IMR-90 (cell line): Measurements from ENCODE around the gene PCIF1. TPM values are rescaled to one million over a fixed set of nuclear protein-coding genes. Genes with fewer than 3 reads are reported as not detected.
A peak's percentile ranks its signal among the peaks of the same experiment; 100 is the strongest.

Source experiments
- ATAC-seq: fragments of 200-7000 bp; cut with Tn5 transposase; 2 replicates; pipeline ENCODE4 v1.9.1; 2020; ENCODE audit warnings: low read depth, mild to moderate bottlenecking, moderate library complexity
- BruUV-seq: library from RNA; stranded (reverse); fragments of 400-500 nt; replicated peaks from 2 replicates; lab custom pipeline; 2021; lab: Mats Ljungman, UMichigan
- CTCF ChIA-PET: fragments of 300-600 bp; formaldehyde crosslinking; extraction: SDS; loops from one replicate; lab custom pipeline; 2021; ENCODE audit warnings: antibody characterized with exemption; lab: Yijun Ruan, JAX
- POLR2A ChIA-PET: fragments of 300-600 bp; sonication (Branson Sonifier 250); formaldehyde crosslinking; loops from one replicate; lab custom pipeline; 2022; ENCODE audit warnings: antibody characterized with exemption; ENCODE audit not compliant: unreplicated experiment; lab: Charles Lee
- DNase-seq: peaks from one replicate; pipeline ENCODE4 v3.0.0; 2013
- H2AFZ ChIP-seq: replicated peaks from 2 replicates; pipeline ENCODE3; 2013; ENCODE audit warnings: low read length, mild to moderate bottlenecking; ENCODE audit not compliant: poor library complexity
- H2AK5ac ChIP-seq: 2 replicates; pipeline ENCODE4 v1.6.1; 2013; ENCODE audit warnings: low read depth, low read length, inconsistent platforms
- H2AK9ac ChIP-seq: replicated peaks from 2 replicates; pipeline ENCODE3; 2013; ENCODE audit warnings: mild to moderate bottlenecking, low read depth, low read length, moderate library complexity; ENCODE audit not compliant: poor library complexity
- H2BK120ac ChIP-seq: 2 replicates; pipeline ENCODE4 v1.6.1; 2013; ENCODE audit warnings: low read depth, low read length, inconsistent platforms
- H2BK15ac ChIP-seq: 3 replicates; pipeline ENCODE4 v1.6.1; 2013; ENCODE audit warnings: low read depth, low read length, inconsistent platforms
- H2BK20ac ChIP-seq: 2 replicates; pipeline ENCODE4 v1.6.1; 2013; ENCODE audit warnings: low read depth, mild to moderate bottlenecking, inconsistent platforms, low read length, moderate library complexity
- H2BK5ac ChIP-seq: 2 replicates; pipeline ENCODE4 v1.6.1; 2013; ENCODE audit warnings: mild to moderate bottlenecking, low read depth, low read length, inconsistent platforms; ENCODE audit not compliant: poor library complexity, severe bottlenecking
- H3K14ac ChIP-seq: replicated peaks from 2 replicates; pipeline ENCODE4 v1.6.1; 2013; ENCODE audit warnings: low read depth, low read length, inconsistent platforms
- H3K18ac ChIP-seq: 2 replicates; pipeline ENCODE4 v1.6.1; 2013; ENCODE audit warnings: low read depth, low read length, control low read depth
- H3K23ac ChIP-seq: 2 replicates; pipeline ENCODE4 v1.6.1; 2013; ENCODE audit warnings: low read depth, low read length, inconsistent platforms
- H3K27ac ChIP-seq: 2 replicates; pipeline ENCODE4 v1.5.1; 2013; ENCODE audit warnings: mild to moderate bottlenecking, control low read depth, low read length; ENCODE audit not compliant: insufficient read depth
- H3K27me3 ChIP-seq: 2 replicates; pipeline ENCODE4 v1.6.1; 2013; ENCODE audit warnings: low read length; ENCODE audit not compliant: control insufficient read depth, insufficient read depth
- H3K36me3 ChIP-seq: 2 replicates; pipeline ENCODE4 v1.6.1; 2013; ENCODE audit warnings: low read length, mixed read lengths; ENCODE audit not compliant: control insufficient read depth, insufficient read depth
- H3K4ac ChIP-seq: 2 replicates; pipeline ENCODE4 v1.6.1; 2013; ENCODE audit warnings: low read depth, low read length, inconsistent platforms
- H3K4me1 ChIP-seq: 2 replicates; pipeline ENCODE4 v1.6.1; 2013; ENCODE audit warnings: low read length, mixed read lengths; ENCODE audit not compliant: control insufficient read depth, insufficient read depth
- H3K4me2 ChIP-seq: 2 replicates; pipeline ENCODE4 v1.6.1; 2013; ENCODE audit warnings: low read depth, mild to moderate bottlenecking, control low read depth, low read length, moderate library complexity
- H3K4me3 ChIP-seq: 2 replicates; pipeline ENCODE4 v1.5.1; 2013; ENCODE audit warnings: low read depth, mild to moderate bottlenecking, control low read depth, low read length, moderate library complexity; ENCODE audit not compliant: insufficient read depth
- H3K56ac ChIP-seq: 2 replicates; pipeline ENCODE4 v1.6.1; 2013; ENCODE audit warnings: low read length, inconsistent platforms; ENCODE audit not compliant: insufficient read depth; ENCODE audit errors: extremely low read depth
- H3K79me1 ChIP-seq, 2 experiments: 2 replicates each; pipeline ENCODE4 v1.6.1; 2013; ENCODE audit warnings: low read length in 2 of 2, inconsistent platforms in 1 of 2, low read depth in 1 of 2
- H3K9ac ChIP-seq: 2 replicates; pipeline ENCODE4 v1.6.1; 2013; ENCODE audit warnings: low read depth, low read length, control low read depth
- H3K9me1 ChIP-seq: 2 replicates; pipeline ENCODE4 v1.6.1; 2013; ENCODE audit warnings: low read length, inconsistent platforms; ENCODE audit not compliant: insufficient read depth
- H3K9me3 ChIP-seq: 2 replicates; pipeline ENCODE4 v1.6.1; 2013; ENCODE audit warnings: low read length; ENCODE audit not compliant: control insufficient read depth, insufficient read depth
- H4K20me1 ChIP-seq: 2 replicates; pipeline ENCODE4 v1.6.1; 2013; ENCODE audit warnings: low read length, inconsistent platforms; ENCODE audit not compliant: insufficient read depth
- H4K5ac ChIP-seq: 2 replicates; pipeline ENCODE4 v1.6.1; 2013; ENCODE audit warnings: mild to moderate bottlenecking, low read depth, low read length, control low read depth
- H4K8ac ChIP-seq, 2 experiments: 2 replicates each; pipeline ENCODE4 v1.6.1; 2013; ENCODE audit warnings: low read depth in 2 of 2, low read length in 2 of 2, control low read depth in 1 of 2, inconsistent platforms in 1 of 2
- H4K91ac ChIP-seq: 2 replicates; pipeline ENCODE4 v1.6.1; 2013; ENCODE audit warnings: low read depth, low read length, inconsistent platforms; ENCODE audit not compliant: insufficient read depth
- RCOR1 ChIP-seq: IDR thresholded peaks from 2 replicates; pipeline ENCODE4 v1.6.1; 2012; ENCODE audit warnings: mild to moderate bottlenecking, low read length, improper control_type of control experiment; ENCODE audit not compliant: insufficient replicate concordance
- WGBS, 2 experiments: methylation state at CpG; one replicate each; pipeline versions ENCODE4 v1.1.5 to v1.1.7; 2013; ENCODE audit warnings: missing lambda C conversion rate in 2 of 2; ENCODE audit not compliant: insufficient read length in 1 of 2; ENCODE audit errors: extremely low coverage in 2 of 2; 5-methylcytosine and 5-hydroxymethylcytosine counted together
- dilution Hi-C: fragments of 300-500 bp; cut with HindIII; formaldehyde crosslinking; loops from one replicate; pipeline ENCODE4 v1.14.3; 2018; ENCODE audit warnings: low sequenced_read_pairs; ENCODE audit not compliant: unreplicated experiment
- in situ Hi-C: fragments of 300-500 bp; cut with MboI; formaldehyde crosslinking; loops from 3 replicates; pipeline ENCODE4 v1.14.3; 2019; ENCODE audit warnings: low sequenced_read_pairs, inconsistent platforms, mixed read lengths
- intact Hi-C: fragments of 100-400 bp; cut with micrococcal nuclease; formaldehyde crosslinking; loops from 2 replicates; pipeline ENCODE4 v1.10.0; 2022
- polyA plus RNA-seq, 3 experiments: library from polyadenylated mRNA; depleted of rRNA; stranded (reverse); fragments of >200 nt; gene quantifications; 2 replicates each; pipeline ENCODE4 v1.2.3, GENCODE V29; 2012; ENCODE audit warnings: low replicate concordance in 1 of 3
- total RNA-seq: library from RNA; depleted of rRNA; stranded (reverse); fragments of >200 nt; gene quantifications from 2 replicates; pipeline ENCODE4 v1.2.3, GENCODE V29; 2012
- TF ChIP-seq, protein P1 (sequence below): conservative IDR thresholded peaks from 2 replicates; pipeline ENCODE4 v1.5.1; 2012; ENCODE audit warnings: mild to moderate bottlenecking, low read depth, low read length, improper control_type of control experiment

Gene PCIF1
- total and polyA plus RNA-seq, 2 of the 4 experiments (the other 2 are of a cell fraction) = 5.4 to 18.3 TPM

DNA sequence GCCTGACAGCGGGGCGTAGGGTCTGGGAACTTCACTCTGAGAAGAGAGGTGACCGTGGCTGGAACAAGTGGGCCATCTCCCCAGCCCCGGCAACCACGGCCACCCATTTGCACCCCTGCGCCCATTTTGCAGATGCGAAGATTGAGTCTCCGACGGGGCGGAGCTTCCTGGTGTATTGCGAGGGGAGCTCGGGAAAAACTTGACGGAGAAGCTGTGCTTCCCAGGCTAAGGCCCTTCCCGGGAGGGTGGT is 36.9 kb downstream of the PCIF1 start:
- Histone ChIP-seq H3K4ac (peak overlapping the region; percentile 86), H2BK120ac (peak overlapping the region; percentile 71), H4K91ac (peak overlapping the region; percentile 34), H3K56ac (peak overlapping the region; percentile 82), H3K27me3 (no peaks in the 10 kb centered on the region), H2AK9ac (peak overlapping the region; percentile 99), H3K18ac (peak overlapping the region; percentile 58; the same call in 1 of the 2 replicates), H3K4me1 (peaks cover 13% of the 10 kb centered on the region), H3K14ac (peak overlapping the region; percentile 92), H2BK5ac (peak overlapping the region; percentile 60), H4K5ac (peak overlapping the region; percentile 81), H2AK5ac (peak overlapping the region; percentile 54), H3K79me1 (peaks cover 14 to 47% of the 10 kb centered on the region in 2 experiments; a peak in 3 of 4 replicates), H4K20me1 (peaks cover 28% of the 10 kb centered on the region), H3K9me3 (no peaks in the 10 kb centered on the region), H3K27ac (peak overlapping the region; percentile 97), H2BK20ac (no peak overlapping the region; the same call in 1 of the 2 replicates), H3K4me3 (peak overlapping the region; percentile 67), H3K36me3 (peaks cover 25% of the 10 kb centered on the region), H3K9ac (peak overlapping the region; percentile 78), H4K8ac (peak overlapping the region; percentile 85 to 91), H2AFZ (peak overlapping the region; percentile 100), H3K9me1 (peaks cover 17% of the 10 kb centered on the region; the same call in 1 of the 2 replicates), H3K23ac (peak overlapping the region; percentile 76; the same call in 1 of the 2 replicates), H3K4me2 (peak overlapping the region; percentile 95), H2BK15ac (peak overlapping the region; percentile 49; the same call in 1 of the 3 replicates)
- no peak for DNase-seq
- WGBS, 2 experiments = 0% methylated on average over 4 of the region's 14 CpGs; no CpG with 5 or more reads in 1 of the 2 experiments
- BruUV-seq = no TSS peak
- ChIA-PET POLR2A (interaction anchor here (1.3 kb wide), 1 partner anchor 38 kb away, joined by 3 read pairs; no protein-coding TSS in a partner anchor), CTCF (interaction anchor here (0.9 to 3.0 kb wide), 4 partner anchors 11 to 117 kb away, joined by 3 to 13 read pairs (median 6); no protein-coding TSS in a partner anchor)
- intact Hi-C loops = loop anchor here (5.0 kb wide), 3 partner anchors 79 to 431 kb away; partner anchors contain the start of genes CTSA, NCOA5 and NEURL2
- TF ChIP-seq, protein P1, sequence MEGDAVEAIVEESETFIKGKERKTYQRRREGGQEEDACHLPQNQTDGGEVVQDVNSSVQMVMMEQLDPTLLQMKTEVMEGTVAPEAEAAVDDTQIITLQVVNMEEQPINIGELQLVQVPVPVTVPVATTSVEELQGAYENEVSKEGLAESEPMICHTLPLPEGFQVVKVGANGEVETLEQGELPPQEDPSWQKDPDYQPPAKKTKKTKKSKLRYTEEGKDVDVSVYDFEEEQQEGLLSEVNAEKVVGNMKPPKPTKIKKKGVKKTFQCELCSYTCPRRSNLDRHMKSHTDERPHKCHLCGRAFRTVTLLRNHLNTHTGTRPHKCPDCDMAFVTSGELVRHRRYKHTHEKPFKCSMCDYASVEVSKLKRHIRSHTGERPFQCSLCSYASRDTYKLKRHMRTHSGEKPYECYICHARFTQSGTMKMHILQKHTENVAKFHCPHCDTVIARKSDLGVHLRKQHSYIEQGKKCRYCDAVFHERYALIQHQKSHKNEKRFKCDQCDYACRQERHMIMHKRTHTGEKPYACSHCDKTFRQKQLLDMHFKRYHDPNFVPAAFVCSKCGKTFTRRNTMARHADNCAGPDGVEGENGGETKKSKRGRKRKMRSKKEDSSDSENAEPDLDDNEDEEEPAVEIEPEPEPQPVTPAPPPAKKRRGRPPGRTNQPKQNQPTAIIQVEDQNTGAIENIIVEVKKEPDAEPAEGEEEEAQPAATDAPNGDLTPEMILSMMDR = no peak
- peak; percentile 99 for TF ChIP-seq RCOR1
- in situ Hi-C loops = no loop called here
- dilution Hi-C loops = no loop called here
- no peak for ATAC-seq
